Stimulated activated CD4-positive, alpha-beta T cell treated with anti-CD3 and anti-CD28 coated beads, Interleukin-4, amount 100 ng/mL, for 48 hours (primary cell): ENCODE results near the gene STX8.

Experiments used
- DNase-seq, 2 donors: peaks; one replicate each; pipeline ENCODE4 v3.0.0-alpha.2; 2020; ENCODE audit warnings: low read depth in 2 of 2

Gene STX8

DNA sequence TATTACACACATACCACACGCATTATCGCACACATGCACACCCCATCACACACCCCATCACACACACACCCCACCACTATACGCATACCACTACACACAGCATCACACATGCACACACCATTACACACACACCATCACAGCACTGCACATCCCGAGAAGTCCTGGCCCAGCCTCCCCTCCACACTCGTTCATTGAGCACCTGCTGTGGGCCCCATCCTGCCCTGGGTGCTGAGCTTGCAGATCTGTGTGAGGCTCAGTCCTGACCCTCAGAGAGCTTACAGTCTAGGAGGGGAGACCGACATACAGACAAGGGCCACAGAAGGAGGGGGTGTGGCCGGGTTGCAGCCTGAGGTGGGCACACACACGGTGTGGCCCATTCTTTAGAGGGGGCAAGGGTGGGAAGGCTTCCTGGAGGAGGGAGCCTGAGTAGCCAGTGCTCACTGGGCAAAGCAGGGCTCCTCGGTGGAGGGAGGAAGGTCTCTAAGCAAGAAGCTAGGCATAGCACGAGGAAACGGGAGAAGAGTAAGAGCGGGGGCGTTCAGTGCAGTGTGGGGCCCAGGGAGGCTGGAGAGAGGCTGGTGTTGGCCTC is 347.7 kb downstream of the STX8 start:
- no peak for DNase-seq

DNA sequence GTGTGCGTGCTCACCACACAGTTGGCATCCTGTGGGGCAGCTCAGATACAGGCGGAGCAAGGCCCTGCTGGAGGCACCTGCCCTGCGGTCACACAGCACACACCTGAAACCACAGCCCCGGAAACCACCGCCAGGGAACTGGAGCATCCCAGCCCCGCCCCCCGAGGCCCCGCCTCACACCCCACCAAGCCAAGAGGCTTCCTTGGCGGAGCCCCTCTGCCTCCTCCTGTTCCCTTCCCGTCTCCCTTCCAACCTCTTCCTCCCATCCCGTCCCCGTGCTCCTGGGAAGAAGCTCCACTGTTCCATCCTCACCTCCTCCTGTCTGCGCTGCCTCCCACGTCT is 348.9 kb downstream of the STX8 start:
- DNase-seq: no peak

DNA sequence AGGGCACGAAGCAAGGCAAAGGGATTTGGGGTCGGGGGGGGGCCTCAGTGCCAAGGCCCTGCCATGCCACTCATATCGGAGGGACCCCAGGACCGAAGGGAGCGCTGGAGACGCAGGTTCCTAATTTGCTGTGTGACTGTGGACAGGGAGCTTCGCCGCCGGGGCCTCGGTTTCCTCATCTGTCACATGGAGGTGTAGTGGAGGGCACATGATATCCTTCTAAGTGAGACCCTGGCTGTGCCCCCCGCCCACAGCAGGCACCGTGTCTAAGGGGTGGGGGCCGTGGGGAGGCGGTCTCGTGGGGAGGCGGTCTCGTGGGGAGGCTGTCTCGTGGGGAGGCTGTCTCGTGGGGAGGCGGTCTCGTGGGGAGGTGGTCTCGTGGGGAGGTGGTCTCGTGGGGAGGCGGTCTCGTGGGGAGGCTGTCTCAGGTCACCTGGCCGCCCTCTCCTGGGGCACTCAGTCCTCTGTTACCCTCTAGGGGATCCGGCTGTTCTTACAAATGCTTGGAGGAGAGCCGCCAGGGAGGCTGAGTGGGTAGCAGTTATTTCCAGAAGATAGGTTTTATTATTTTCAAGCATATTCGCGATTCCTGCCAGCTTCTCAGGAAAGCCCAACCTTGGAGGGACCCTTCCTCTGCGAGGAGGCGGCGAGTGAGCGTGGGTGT is 349.4 kb downstream of the STX8 start:
- no peak for DNase-seq

DNA sequence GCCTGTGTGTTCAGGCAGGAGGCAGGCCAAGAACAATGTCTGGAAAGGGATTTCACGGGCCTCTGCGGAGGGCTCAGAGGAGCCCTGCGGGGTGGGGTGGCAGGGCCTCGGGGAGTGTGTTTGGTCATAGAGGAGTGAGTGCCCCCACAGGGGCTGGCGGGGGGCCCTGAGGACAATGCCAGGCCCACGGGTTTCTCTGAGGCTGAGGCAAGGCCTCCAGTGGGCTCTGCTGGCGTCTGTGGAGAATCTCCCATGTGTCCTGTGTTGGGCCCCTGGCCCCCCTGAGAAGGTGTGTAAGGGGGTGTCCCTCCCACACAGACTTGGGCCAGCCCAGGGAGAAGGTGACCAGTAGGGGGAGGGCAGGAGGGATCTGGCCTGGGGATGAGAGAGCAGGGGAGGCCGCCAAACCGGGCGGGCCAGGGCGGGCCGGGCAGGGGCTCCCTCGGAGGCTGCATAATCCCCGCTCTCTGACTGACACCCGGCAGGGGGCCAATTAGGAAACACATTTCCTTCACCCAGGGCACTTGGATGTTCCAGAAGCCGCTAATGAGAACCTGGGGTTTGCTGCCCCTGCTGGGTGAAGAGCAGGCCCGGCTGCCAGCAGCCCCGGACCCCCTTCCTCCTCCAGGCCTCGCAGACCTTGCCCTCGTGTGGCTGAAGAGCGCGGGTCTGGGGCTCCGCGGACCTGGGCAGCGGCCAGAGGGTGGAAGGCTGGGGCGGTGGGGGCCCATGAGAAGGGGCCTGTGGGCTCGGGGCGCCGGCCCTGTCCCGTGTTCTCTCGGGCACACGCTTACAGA is 350.1 kb downstream of the STX8 start:
- DNase-seq: no peak

- DNase-seq: no peak
Observed at GRCh38 chr17:9224485-9224884, 351.1 kb downstream of the STX8 start.

- DNase-seq: no peak
Observed at GRCh38 chr17:9223531-9223930, 352.1 kb downstream of the STX8 start.

DNA sequence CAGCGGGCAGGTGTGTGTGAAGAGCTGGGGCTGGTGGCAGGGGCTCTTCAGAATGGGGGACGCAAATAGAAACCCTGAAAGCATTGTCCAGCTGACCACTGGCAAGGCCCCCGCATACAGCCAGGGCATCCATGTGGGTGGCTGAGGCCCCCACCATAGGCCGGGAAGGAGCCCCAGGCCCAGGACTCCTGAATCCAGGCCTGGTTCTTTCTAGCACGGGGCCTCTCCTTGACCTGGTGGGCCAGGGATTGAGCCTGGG is 353.8 kb downstream of the STX8 start:
- DNase-seq: no peak

GRCh38 chr17:9221147-9221921 is 354.3 kb downstream of the STX8 start:
- DNase-seq: no peak

- DNase-seq: no peak
Observed at GRCh38 chr17:9220398-9221146, 355.0 kb downstream of the STX8 start.

DNA sequence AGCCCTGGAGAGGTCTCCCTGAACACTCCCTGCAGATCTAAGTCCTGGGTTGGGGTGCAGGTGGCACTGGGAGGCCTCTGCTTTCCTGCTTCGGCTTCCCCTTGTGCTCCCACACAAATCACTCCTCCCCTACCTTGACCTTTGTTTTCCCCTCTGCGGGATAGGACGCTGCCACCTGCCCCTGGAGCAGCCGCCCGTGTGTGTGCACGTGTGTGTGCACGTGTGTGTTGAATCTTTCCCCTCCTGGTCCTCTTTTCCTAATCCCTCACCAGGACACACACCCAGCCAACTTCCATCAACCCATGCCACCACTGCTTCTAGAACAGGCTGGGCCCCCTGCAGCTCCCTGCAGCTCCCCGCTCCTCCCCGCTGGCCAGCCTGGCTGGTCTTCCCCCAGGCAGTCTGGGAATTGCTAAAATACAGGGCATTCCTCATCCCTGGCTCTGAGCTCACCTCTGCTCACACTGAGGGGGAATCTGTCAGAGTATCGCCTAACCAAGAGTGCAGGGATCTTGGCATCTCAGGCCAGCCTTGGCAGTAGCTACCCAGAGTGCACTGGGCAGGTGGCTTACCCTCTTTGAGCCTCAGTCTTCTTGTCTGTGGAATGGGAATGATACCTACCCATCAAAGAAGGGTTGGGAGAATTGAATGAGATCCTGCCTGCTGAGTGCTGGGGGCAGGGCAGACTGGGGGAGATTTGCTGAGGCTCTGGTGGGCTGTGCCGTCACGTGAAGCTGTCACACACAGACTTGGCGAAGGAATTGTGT is 355.8 kb downstream of the STX8 start:
- DNase-seq: no peak

GRCh38 chr17:9218911-9219310 is 356.7 kb downstream of the STX8 start:
- no peak for DNase-seq

GRCh38 chr17:9218064-9218635 is 357.5 kb downstream of the STX8 start:
- no peak for DNase-seq

GRCh38 chr17:9217151-9218056 is 358.2 kb downstream of the STX8 start:
- no peak for DNase-seq

DNA sequence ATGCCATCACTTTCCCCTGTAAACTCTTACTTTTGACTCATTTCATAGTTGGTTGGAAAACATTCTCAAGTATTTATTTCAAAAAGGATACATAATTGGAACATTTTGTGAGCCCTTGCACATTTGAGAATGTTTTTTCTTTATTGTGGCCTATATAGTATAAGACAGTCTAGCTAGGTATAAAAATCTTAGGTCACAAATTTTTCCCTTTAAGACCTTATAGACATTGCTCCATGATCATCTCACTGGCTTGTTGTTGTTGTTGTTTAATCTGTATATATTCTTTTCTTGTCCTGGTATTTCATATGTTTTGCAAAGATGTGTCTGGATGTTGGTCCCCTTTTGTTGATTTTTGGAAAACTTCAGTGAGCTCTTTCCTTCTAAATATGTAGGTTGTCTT is 360.2 kb downstream of the STX8 start:
- DNase-seq: no peak

GRCh38 chr17:9213303-9213640 is 362.3 kb downstream of the STX8 start:
- no peak for DNase-seq

GRCh38 chr17:9212376-9213302 is 363.0 kb downstream of the STX8 start:
- DNase-seq: no peak

DNA sequence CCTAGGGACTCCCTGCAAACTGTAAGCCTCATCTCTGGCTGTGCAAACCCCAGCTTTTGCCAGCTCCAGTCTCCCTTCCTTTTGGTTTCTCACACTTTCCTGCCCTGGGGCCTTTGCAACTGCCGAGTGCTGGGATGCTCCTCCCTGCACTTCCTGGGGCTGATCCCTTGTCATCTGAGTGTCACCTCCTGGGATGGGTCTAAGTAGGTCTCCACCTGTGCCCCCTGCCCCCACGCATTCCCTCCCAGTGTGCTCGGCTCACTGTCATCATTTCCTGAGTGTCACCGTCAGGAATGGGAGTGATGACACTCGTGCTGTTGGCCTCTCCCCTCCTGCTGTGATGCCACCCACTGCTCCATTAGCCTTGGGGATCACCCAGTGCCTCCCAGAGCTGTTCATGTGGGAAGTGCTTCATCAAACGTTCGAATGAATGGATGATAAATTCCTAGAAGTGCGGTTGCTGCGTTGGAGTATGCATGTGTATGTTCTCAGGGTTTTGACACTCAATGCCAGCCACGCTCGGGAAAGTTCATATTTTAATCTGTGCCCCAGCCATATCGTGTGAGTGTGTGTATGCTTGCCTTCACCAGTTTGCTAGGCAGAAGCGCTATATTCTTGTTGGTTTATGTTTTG is 364.4 kb downstream of the STX8 start:
- no peak for DNase-seq

DNA sequence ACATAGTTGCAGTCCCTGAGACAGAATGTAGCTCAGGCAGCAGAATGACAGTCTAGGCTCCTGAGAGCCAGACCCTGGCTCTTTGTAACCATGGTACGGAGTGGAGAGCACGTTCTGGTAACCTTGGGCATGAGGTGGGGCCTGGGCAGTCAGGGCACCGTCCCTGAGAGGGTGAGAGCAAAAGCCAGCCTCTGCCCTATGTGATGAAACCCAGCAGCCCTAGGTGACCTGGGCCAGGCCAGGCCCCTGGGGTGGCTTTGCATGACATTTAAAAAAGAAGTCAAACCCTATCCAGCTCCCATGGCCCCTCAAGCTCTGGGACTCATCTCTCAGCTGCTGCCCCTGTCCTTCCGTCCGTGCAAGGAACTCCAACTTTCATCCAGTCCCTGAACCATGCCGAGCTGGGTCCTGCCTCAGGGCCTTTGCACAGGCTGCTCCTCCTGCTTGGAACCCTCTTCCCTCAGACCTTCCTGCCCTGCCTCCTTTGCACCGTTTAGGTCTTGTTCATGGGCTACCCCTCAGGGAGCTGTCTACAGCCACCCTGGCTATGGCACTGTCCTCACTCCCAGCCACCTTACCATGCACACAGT is 365.7 kb downstream of the STX8 start:
- no peak for DNase-seq
